SK-N-MC (cell line): Measurements from ENCODE around the gene B4GALT2.

Source experiments
- EZH2 ChIP-seq: fragments of 200-600 bp; sonication (generic); IDR thresholded peaks from one replicate; pipeline ENCODE4 v1.6.1; 2017; ENCODE audit warnings: antibody characterized with exemption
- FOXP2 ChIP-seq: optimal IDR thresholded peaks from 2 replicates; pipeline ENCODE3; 2011; ENCODE audit warnings: mild to moderate bottlenecking, moderate library complexity; ENCODE audit not compliant: insufficient read depth; ENCODE audit errors: extremely low read length, control extremely low read depth
- POLR2AphosphoS5 ChIP-seq: IDR thresholded peaks from 2 replicates; pipeline ENCODE4 v1.6.1; 2012; ENCODE audit warnings: mild to moderate bottlenecking, low read depth, low read length, borderline replicate concordance

- TF ChIP-seq EZH2 (no peak), POLR2AphosphoS5 (no peak), FOXP2 (no peak)
These were observed 46.1 kb upstream of the B4GALT2 start for GRCh38 chr1:43932786-43933385.
